IMR-90 (cell line): ENCODE results near the gene SRGAP2C.
"Not testable (repeated sequence)": the region's sequence is repeated elsewhere in the genome, so short reads cannot be mapped to it uniquely, and the experiment has no call there.

Source experiments
- BHLHE40 ChIP-seq: fragments of 150-350 bp; IDR thresholded peaks from 2 replicates; pipeline ENCODE4 v1.6.1; 2016; ENCODE audit warnings: mild to moderate bottlenecking, low read depth, low read length
- CEBPB ChIP-seq: IDR thresholded peaks from 2 replicates; pipeline ENCODE4 v1.6.1; 2012; ENCODE audit warnings: low read depth, low read length, improper control_type of control experiment
- CHD1 ChIP-seq: IDR thresholded peaks from 2 replicates; pipeline ENCODE4 v1.6.1; 2012; ENCODE audit warnings: low read depth, low read length, improper control_type of control experiment
- FOS ChIP-seq: fragments of 150-350 bp; IDR thresholded peaks from 2 replicates; pipeline ENCODE4 v1.6.1; 2016; ENCODE audit warnings: low read depth, low read length
- MAZ ChIP-seq: IDR thresholded peaks from 2 replicates; pipeline ENCODE4 v1.6.1; 2012; ENCODE audit warnings: low read depth, mild to moderate bottlenecking, low read length, improper control_type of control experiment, moderate library complexity, borderline replicate concordance
- MXI1 ChIP-seq: IDR thresholded peaks from 2 replicates; pipeline ENCODE4 v1.6.1; 2012; ENCODE audit warnings: low read depth, mild to moderate bottlenecking, low read length, moderate library complexity, borderline replicate concordance
- POLR2A ChIP-seq: IDR thresholded peaks from 2 replicates; pipeline ENCODE4 v1.6.1; 2012; ENCODE audit warnings: mild to moderate bottlenecking, low read depth, low read length
- RAD21 ChIP-seq: IDR thresholded peaks from 2 replicates; pipeline ENCODE4 v1.6.1; 2012; ENCODE audit warnings: low read length, improper control_type of control experiment
- RCOR1 ChIP-seq: IDR thresholded peaks from 2 replicates; pipeline ENCODE4 v1.6.1; 2012; ENCODE audit warnings: mild to moderate bottlenecking, low read length, improper control_type of control experiment; ENCODE audit not compliant: insufficient replicate concordance
- RFX5 ChIP-seq: IDR thresholded peaks from 2 replicates; pipeline ENCODE4 v1.8.0; 2012; ENCODE audit warnings: low read depth, mild to moderate bottlenecking, low read length, moderate library complexity
- SMC3 ChIP-seq: fragments of 150-350 bp; IDR thresholded peaks from 2 replicates; pipeline ENCODE4 v1.6.1; 2016; ENCODE audit warnings: low read depth, mild to moderate bottlenecking, antibody characterized with exemption, low read length, moderate library complexity
- TF ChIP-seq, protein P1 (sequence below): conservative IDR thresholded peaks from 2 replicates; pipeline ENCODE4 v1.5.1; 2012; ENCODE audit warnings: mild to moderate bottlenecking, low read depth, low read length, improper control_type of control experiment
- TF ChIP-seq, protein P2 (sequence below): fragments of 150-350 bp; IDR thresholded peaks from 2 replicates; pipeline ENCODE4 v1.6.1; 2017; ENCODE audit warnings: mild to moderate bottlenecking, antibody characterized with exemption, low read length, low read depth

DNA sequence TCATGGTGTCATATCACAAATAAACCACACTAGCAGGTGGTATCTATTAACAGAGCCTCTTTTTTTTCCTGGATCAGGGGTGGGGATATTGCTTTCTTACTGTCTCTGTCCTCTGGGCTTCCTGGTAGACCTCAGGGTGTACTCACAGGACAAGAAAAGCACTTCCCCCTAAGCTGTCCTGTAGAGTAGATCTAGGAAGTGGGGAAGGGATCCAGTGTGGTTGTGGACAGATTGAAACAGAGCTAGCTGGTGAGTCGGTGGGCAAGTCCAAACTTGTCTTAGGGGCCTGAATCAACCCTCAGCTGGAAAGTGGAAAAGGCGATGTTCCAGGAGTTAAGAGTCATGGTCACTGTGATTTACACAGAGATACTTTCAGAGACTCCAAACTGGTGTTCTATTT is 96.7 kb downstream of the SRGAP2C start:
- TF ChIP-seq, protein P1, sequence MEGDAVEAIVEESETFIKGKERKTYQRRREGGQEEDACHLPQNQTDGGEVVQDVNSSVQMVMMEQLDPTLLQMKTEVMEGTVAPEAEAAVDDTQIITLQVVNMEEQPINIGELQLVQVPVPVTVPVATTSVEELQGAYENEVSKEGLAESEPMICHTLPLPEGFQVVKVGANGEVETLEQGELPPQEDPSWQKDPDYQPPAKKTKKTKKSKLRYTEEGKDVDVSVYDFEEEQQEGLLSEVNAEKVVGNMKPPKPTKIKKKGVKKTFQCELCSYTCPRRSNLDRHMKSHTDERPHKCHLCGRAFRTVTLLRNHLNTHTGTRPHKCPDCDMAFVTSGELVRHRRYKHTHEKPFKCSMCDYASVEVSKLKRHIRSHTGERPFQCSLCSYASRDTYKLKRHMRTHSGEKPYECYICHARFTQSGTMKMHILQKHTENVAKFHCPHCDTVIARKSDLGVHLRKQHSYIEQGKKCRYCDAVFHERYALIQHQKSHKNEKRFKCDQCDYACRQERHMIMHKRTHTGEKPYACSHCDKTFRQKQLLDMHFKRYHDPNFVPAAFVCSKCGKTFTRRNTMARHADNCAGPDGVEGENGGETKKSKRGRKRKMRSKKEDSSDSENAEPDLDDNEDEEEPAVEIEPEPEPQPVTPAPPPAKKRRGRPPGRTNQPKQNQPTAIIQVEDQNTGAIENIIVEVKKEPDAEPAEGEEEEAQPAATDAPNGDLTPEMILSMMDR: not testable (repeated sequence)
- not testable (repeated sequence) for TF ChIP-seq RFX5, RCOR1, POLR2A, SMC3, CHD1, RAD21, MAZ, BHLHE40, MXI1, CEBPB, FOS
- TF ChIP-seq, protein P2, sequence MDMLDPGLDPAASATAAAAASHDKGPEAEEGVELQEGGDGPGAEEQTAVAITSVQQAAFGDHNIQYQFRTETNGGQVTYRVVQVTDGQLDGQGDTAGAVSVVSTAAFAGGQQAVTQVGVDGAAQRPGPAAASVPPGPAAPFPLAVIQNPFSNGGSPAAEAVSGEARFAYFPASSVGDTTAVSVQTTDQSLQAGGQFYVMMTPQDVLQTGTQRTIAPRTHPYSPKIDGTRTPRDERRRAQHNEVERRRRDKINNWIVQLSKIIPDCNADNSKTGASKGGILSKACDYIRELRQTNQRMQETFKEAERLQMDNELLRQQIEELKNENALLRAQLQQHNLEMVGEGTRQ: not testable (repeated sequence)
